Activated CD8-positive, alpha-beta memory T cell treated with anti-CD3 and anti-CD28 coated beads for 48 hours (primary cell): ENCODE measurements around the gene IP6K2.
"Not testable (repeated sequence)": the region's sequence is repeated elsewhere in the genome, so short reads cannot be mapped to it uniquely, and the experiment has no call there.

ENCODE experiments used
- DNase-seq, 3 experiments: peaks; one replicate each; pipeline ENCODE4 v3.0.0-alpha.2; 2020; ENCODE audit warnings: low read depth in 2 of 3, low spot score in 2 of 3

IP6K2 gene

GRCh38 chr3:48716982-48717746, at the start of gene IP6K2:
IP6K2 (minus strand) TSS chr3:48717221; CDS start chr3:48695291, 21,930 bp downstream.
- DNase-seq, result peak; percentile 96 to 99 (median 98)

- no peak for DNase-seq
Observed at GRCh38 chr3:48765376-48765775, 48.4 kb upstream of the IP6K2 start.

GRCh38 chr3:48762816-48763215, 45.8 kb upstream of the IP6K2 start:
- DNase-seq, result no peak

GRCh38 chr3:48759991-48760540, 43.0 kb upstream of the IP6K2 start:
- DNase-seq, result not testable (repeated sequence)

GRCh38 chr3:48759531-48759930, 42.5 kb upstream of the IP6K2 start:
- DNase-seq, result not testable (repeated sequence)

GRCh38 chr3:48759071-48759470, 42.0 kb upstream of the IP6K2 start:
- no peak for DNase-seq

- DNase-seq, result no peak
Observed at GRCh38 chr3:48756640-48757039, 39.6 kb upstream of the IP6K2 start.

GRCh38 chr3:48750856-48751255, 33.8 kb upstream of the IP6K2 start:
- DNase-seq, result no peak

GRCh38 chr3:48748754-48749153, 31.7 kb upstream of the IP6K2 start:
- no peak for DNase-seq

- no peak for DNase-seq
Observed at GRCh38 chr3:48747706-48748105, 30.7 kb upstream of the IP6K2 start.

- DNase-seq, result no peak
Observed at GRCh38 chr3:48747015-48747615, 30.1 kb upstream of the IP6K2 start.

- no peak for DNase-seq
Observed at GRCh38 chr3:48743773-48744172, 26.8 kb upstream of the IP6K2 start.

- not testable (repeated sequence) for DNase-seq
Observed at GRCh38 chr3:48741226-48741625, 24.2 kb upstream of the IP6K2 start.

- DNase-seq, result peak in 1 of 3 experiments; percentile 31
Observed at GRCh38 chr3:48739955-48740823, 23.2 kb upstream of the IP6K2 start.

- no peak for DNase-seq
Observed at GRCh38 chr3:48739617-48739954, 22.6 kb upstream of the IP6K2 start.

GRCh38 chr3:48738926-48739616, 22.1 kb upstream of the IP6K2 start:
- no peak for DNase-seq

GRCh38 chr3:48738144-48738536, 21.1 kb upstream of the IP6K2 start:
- DNase-seq, result no peak

GRCh38 chr3:48735075-48735767, 18.2 kb upstream of the IP6K2 start:
- not testable (repeated sequence) for DNase-seq

GRCh38 chr3:48734541-48734940, 17.5 kb upstream of the IP6K2 start:
- DNase-seq, result not testable (repeated sequence)

- not testable (repeated sequence) for DNase-seq
Observed at GRCh38 chr3:48733752-48734518, 16.9 kb upstream of the IP6K2 start.
